ENCODE results near the gene NES. TPM values are rescaled to one million over a fixed set of nuclear protein-coding genes. Genes with fewer than 3 reads are reported as not detected.

The NES gene
- total RNA-seq, 4 donors from 2014 or later: 16.6 to 37.4 (median 32.5) TPM

DNA sequence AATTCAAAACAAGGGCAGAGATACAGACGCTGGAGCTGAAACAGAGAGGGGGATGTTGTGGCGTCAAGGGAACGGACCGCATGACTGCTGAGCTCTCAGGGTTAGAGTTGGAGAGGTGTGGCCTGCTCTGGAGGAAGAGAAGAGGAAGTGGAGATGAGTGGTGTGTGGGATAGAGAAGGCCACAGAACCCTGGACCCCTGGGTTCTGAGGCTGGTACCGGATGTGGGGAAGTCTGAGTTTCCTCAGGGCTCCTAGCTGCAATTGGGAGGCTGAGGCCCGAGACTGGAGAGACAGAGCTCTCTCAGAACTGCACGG lies 33.5 kb downstream of the NES start:
- 83% methylated on average over 6 of the region's 7 CpGs for WGBS
- intact Hi-C loops (cut with DNase I): no loop called here
- Histone ChIP-seq H3K4me1 (peaks cover 12 to 21% (median 18%) of the 10 kb centered on the region in 4 donors), H3K36me3 (no peaks in the 10 kb centered on the region), H3K4me3 (no peak overlapping the region), H3K27me3 (peaks cover 3 to 98% (median 44%) of the 10 kb centered on the region in 4 donors), H3K9me3 (no peaks in the 10 kb centered on the region), H3K27ac (replicated peaks in 1 of 4) (no peak overlapping the region)
- TF ChIP-seq, protein P1, sequence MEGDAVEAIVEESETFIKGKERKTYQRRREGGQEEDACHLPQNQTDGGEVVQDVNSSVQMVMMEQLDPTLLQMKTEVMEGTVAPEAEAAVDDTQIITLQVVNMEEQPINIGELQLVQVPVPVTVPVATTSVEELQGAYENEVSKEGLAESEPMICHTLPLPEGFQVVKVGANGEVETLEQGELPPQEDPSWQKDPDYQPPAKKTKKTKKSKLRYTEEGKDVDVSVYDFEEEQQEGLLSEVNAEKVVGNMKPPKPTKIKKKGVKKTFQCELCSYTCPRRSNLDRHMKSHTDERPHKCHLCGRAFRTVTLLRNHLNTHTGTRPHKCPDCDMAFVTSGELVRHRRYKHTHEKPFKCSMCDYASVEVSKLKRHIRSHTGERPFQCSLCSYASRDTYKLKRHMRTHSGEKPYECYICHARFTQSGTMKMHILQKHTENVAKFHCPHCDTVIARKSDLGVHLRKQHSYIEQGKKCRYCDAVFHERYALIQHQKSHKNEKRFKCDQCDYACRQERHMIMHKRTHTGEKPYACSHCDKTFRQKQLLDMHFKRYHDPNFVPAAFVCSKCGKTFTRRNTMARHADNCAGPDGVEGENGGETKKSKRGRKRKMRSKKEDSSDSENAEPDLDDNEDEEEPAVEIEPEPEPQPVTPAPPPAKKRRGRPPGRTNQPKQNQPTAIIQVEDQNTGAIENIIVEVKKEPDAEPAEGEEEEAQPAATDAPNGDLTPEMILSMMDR (IDR thresholded peaks at IDR 0.05): no peak
- TF ChIP-seq POLR2A (IDR thresholded peaks at IDR 0.05; ENCODE audit: low read depth) (no peak), POLR2AphosphoS5 (IDR thresholded peaks at IDR 0.05) (no peak), EP300 (IDR thresholded peaks at IDR 0.05) (no peak)
- DNase-seq (ENCODE audit: extremely low spot score): no peak

DNA sequence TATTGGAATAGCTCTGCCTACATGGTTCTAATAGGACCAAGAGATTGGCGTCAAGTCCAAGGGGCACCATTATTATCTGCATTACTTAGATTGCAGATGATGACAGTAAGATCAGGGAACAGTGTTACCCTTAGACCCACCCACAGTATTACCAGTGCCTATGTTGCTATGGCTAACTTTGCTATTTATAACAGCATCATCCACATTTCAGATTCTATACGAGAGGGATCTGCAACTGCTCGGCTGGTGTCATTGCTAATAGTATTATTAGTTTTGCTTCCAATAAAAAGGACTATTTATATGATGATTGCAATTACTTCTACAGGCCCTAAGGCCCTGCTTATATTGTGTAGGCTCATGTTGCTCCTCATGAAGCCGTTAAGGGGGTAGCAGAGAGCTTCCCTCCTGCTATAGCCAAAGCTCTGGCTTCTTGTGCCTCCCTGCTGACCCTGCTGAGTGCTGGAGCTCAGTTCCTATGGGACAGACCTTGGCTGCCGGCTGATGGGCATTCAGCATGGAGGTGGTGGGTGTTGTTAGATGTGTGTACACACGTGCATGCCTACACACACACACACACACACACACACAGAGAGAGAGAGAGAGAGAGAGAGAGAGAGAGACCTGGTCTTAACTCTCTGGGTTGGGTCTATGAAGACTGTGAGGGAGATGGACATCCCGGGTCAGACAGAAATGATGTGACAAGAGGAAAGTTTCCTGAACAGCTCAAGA lies 34.0 kb downstream of the NES start:
- intact Hi-C loops (cut with DNase I): no loop called here
- H3K27ac ChIP-seq (replicated peaks in 1 of 4): no peak overlapping the region
- DNase-seq (ENCODE audit: extremely low spot score): no peak
- no peaks in the 10 kb centered on the region for H3K36me3 ChIP-seq
- WGBS: 87% methylated on average over 5 of the region's 7 CpGs
- peaks cover 3 to 98% (median 45%) of the 10 kb centered on the region in 4 donors for H3K27me3 ChIP-seq
- H3K4me3 ChIP-seq: no peak overlapping the region
- peaks cover 12 to 21% (median 18%) of the 10 kb centered on the region in 4 donors for H3K4me1 ChIP-seq
- no peak for TF ChIP-seq POLR2A (IDR thresholded peaks at IDR 0.05; ENCODE audit: low read depth)
- TF ChIP-seq POLR2AphosphoS5 (IDR thresholded peaks at IDR 0.05): no peak
- TF ChIP-seq, protein P1 (IDR thresholded peaks at IDR 0.05): no peak
- TF ChIP-seq EP300 (IDR thresholded peaks at IDR 0.05): no peak
- no peaks in the 10 kb centered on the region for H3K9me3 ChIP-seq

GRCh38 chr1:156642265-156643048 lies 34.8 kb downstream of the NES start:
- Histone ChIP-seq H3K27me3 (peaks cover 3 to 98% (median 47%) of the 10 kb centered on the region in 4 donors), H3K9me3 (no peaks in the 10 kb centered on the region), H3K27ac (replicated peaks in 1 of 4) (no peak overlapping the region), H3K36me3 (no peaks in the 10 kb centered on the region), H3K4me3 (peak overlapping the region; percentile 44 to 53 (median 50)), H3K4me1 (peaks cover 12 to 21% (median 18%) of the 10 kb centered on the region in 4 donors)
- intact Hi-C loops (cut with DNase I): no loop called here
- WGBS: 39% methylated on average over 22 of the region's 40 CpGs
- TF ChIP-seq EP300 (IDR thresholded peaks at IDR 0.05) (no peak), POLR2A (IDR thresholded peaks at IDR 0.05; ENCODE audit: low read depth) (no peak), POLR2AphosphoS5 (IDR thresholded peaks at IDR 0.05) (no peak)
- TF ChIP-seq, protein P1 (IDR thresholded peaks at IDR 0.05): no peak
- no peak for DNase-seq (ENCODE audit: extremely low spot score)

- Histone ChIP-seq H3K27me3 (peaks cover 3 to 97% (median 44%) of the 10 kb centered on the region in 4 donors), H3K9me3 (no peaks in the 10 kb centered on the region), H3K4me1 (peaks cover 12 to 21% (median 18%) of the 10 kb centered on the region in 4 donors), H3K4me3 (peak within 1 kb of the TSS; percentile 44 to 53 (median 50)), H3K36me3 (no peaks in the 10 kb centered on the region), H3K27ac (replicated peaks in 1 of 4) (no peak within 1 kb of the TSS)
- under 1% methylated on average over 25 of the region's 46 CpGs for WGBS
- TF ChIP-seq, protein P1 (IDR thresholded peaks at IDR 0.05): no peak
- DNase-seq (ENCODE audit: extremely low spot score): no peak
- intact Hi-C loops (cut with DNase I): no loop called here
Observed at GRCh38 chr1:156641761-156642264, 35.4 kb downstream of the NES start, which contains the start of gene BCAN. Gene BCAN, plus strand, starts transcription at chr1:156642117. Its CDS starts 3,938 bp downstream, at chr1:156646055.

Measured in esophagus muscularis mucosa (tissue), 4 donors.